Measurements from ENCODE around the gene CCKAR. TPM values are rescaled to one million over a fixed set of nuclear protein-coding genes. Genes with fewer than 3 reads are reported as not detected.

Gene CCKAR
- total RNA-seq, 1 experiment from 2014 or later = 2.0 TPM

DNA sequence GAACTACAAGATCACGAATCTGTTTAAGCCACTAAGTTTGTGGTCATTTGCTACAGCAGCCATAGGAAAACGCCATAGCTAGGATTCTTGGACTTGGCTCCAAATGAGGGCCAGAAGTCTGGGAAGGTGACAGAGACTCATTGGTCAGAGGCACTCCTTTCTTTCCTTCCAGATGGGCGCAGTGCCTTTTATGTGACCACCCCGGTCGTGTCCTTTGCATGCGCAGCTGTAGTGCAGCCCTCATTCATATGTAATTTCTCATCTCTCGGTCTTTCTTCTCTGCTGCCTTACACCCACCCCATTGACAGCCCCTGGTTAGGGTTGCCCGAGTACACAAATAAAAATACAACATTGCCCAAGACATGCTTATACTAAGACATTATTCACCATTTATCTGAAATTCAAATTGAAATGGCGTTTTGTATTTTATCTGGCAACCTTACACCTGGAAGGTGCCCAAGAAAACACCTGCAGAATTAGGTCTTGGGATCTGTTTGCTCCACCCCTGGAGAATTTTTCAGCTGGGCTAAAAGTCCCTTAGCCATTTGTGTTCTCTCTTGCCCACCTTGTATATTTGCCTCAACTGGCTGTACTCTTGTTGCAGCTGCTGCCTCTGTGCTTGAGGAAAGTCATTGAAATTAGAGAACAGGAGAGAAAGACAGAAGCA, 21.9 kb downstream of the CCKAR start:
- CTCF ChIA-PET = no interaction called here
- no peaks in the 10 kb centered on the region for H3K4me1 Mint-ChIP-seq (ENCODE audit: low read depth, unreplicated experiment)
- TF ChIP-seq, protein P1, sequence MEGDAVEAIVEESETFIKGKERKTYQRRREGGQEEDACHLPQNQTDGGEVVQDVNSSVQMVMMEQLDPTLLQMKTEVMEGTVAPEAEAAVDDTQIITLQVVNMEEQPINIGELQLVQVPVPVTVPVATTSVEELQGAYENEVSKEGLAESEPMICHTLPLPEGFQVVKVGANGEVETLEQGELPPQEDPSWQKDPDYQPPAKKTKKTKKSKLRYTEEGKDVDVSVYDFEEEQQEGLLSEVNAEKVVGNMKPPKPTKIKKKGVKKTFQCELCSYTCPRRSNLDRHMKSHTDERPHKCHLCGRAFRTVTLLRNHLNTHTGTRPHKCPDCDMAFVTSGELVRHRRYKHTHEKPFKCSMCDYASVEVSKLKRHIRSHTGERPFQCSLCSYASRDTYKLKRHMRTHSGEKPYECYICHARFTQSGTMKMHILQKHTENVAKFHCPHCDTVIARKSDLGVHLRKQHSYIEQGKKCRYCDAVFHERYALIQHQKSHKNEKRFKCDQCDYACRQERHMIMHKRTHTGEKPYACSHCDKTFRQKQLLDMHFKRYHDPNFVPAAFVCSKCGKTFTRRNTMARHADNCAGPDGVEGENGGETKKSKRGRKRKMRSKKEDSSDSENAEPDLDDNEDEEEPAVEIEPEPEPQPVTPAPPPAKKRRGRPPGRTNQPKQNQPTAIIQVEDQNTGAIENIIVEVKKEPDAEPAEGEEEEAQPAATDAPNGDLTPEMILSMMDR (IDR thresholded peaks at IDR 0.05; ENCODE audit: insufficient read depth in 1 of 2, low read depth in 1 of 2, low read length in 1 of 2, severe bottlenecking in 1 of 2, unreplicated experiment in 1 of 2) = no peak
- no peaks in the 10 kb centered on the region for H3K27me3 ChIP-seq (replicated peaks; ENCODE audit: control insufficient read depth, insufficient read depth, low read length)
- no peaks in the 10 kb centered on the region for H3K36me3 ChIP-seq (ENCODE audit: control insufficient read depth, insufficient read depth, low read length)
- no peaks in the 10 kb centered on the region for H3K27me3 Mint-ChIP-seq (ENCODE audit: insufficient read depth, unreplicated experiment)
- 0 out of 2 replicates have a peak, but pooled peaks cover 5% of the 10 kb centered on the region for H3K9me3 ChIP-seq
- H3K4me3 ChIP-seq (ENCODE audit: low read depth, low read length) = no peak overlapping the region
- POLR2A ChIA-PET = no interaction called here
- DNase-seq = no peak
- BruUV-seq (replicated peaks) = no TSS peak
- intact Hi-C loops (cut with micrococcal nuclease; ENCODE audit: unreplicated experiment) = no loop called here
- H3K36me3 Mint-ChIP-seq (ENCODE audit: insufficient read depth, unreplicated experiment) = no peaks in the 10 kb centered on the region
- peaks cover 20% of the 10 kb centered on the region for H3K9me3 Mint-ChIP-seq (ENCODE audit: unreplicated experiment)
- no peaks in the 10 kb centered on the region for H3K4me1 ChIP-seq
- no peak overlapping the region for H3K27ac Mint-ChIP-seq (ENCODE audit: unreplicated experiment)
- no peak overlapping the region for H3K4me3 Mint-ChIP-seq (ENCODE audit: unreplicated experiment)

DNA sequence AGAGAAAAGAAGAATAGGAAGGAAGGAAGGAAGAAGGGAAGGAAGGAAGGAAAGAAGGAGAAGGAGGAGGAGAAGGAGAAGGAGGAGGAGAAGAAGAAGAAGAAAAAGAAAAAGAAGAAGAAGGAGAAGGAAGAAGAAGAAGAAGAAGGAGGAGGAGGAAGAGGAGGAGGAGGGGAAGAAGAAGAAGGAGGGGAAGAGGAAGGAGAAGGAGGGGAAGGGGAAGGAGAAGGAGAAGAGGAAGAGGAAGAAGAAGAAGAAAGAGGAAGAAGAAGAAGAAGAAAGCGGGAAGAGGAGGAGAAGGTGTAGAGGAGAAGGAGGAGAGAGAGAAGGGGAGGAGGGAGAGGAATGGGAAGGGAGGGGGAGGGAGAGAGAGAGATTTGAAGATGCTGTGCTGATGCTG, 22.6 kb downstream of the CCKAR start:
- CTCF ChIA-PET = no interaction called here

DNA sequence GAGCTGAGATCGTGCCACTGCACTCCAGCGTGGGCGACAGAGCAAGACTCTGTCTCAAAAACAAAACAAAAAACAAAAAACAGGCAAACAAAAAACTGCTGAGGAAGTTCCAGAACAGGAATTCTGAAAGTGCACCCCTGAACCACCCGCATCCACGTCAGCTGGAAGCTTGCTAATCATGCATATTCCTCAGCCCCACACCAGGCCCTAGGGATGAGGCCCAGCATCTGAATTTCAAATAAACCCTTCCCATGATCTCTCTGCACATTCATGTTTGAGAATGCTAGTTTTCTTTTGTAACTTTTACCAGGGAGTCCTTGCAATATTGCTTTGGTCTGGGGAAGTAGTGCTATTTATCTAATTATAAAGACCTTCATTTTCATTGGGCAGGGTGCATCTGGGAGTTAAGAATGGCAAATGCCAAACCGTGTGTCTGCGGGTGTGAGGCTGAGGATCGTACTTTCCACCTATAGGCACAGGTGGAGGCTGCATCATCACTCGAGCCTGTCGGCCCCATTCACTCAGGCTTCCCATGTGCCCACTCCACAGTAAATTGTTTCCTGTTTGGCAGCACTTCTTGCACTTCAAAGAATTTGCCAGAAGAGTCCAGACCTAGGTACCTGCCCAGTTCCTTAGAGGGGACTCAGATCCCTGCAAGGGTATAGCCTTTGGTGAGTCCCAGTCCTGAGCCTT, 23.6 kb downstream of the CCKAR start:
- Histone ChIP-seq H3K36me3 (ENCODE audit: control insufficient read depth, insufficient read depth, low read length) (no peaks in the 10 kb centered on the region), H3K9me3 (0 out of 2 replicates have a peak, but pooled peaks cover 8% of the 10 kb centered on the region), H3K27me3 (replicated peaks; ENCODE audit: control insufficient read depth, insufficient read depth, low read length) (no peaks in the 10 kb centered on the region), H3K4me1 (no peaks in the 10 kb centered on the region), H3K4me3 (ENCODE audit: low read depth, low read length) (no peak overlapping the region)
- no peak overlapping the region for H3K27ac Mint-ChIP-seq (ENCODE audit: unreplicated experiment)
- intact Hi-C loops (cut with micrococcal nuclease; ENCODE audit: unreplicated experiment) = no loop called here
- BruUV-seq (replicated peaks) = no TSS peak
- no peaks in the 10 kb centered on the region for H3K36me3 Mint-ChIP-seq (ENCODE audit: insufficient read depth, unreplicated experiment)
- peaks cover 26% of the 10 kb centered on the region for H3K9me3 Mint-ChIP-seq (ENCODE audit: unreplicated experiment)
- TF ChIP-seq, protein P1 (IDR thresholded peaks at IDR 0.05; ENCODE audit: insufficient read depth in 1 of 2, low read depth in 1 of 2, low read length in 1 of 2, severe bottlenecking in 1 of 2, unreplicated experiment in 1 of 2) = no peak
- no peak overlapping the region for H3K4me3 Mint-ChIP-seq (ENCODE audit: unreplicated experiment)
- no peak for DNase-seq
- POLR2A ChIA-PET = no interaction called here
- H3K27me3 Mint-ChIP-seq (ENCODE audit: insufficient read depth, unreplicated experiment) = no peaks in the 10 kb centered on the region
- no peaks in the 10 kb centered on the region for H3K4me1 Mint-ChIP-seq (ENCODE audit: low read depth, unreplicated experiment)
- CTCF ChIA-PET = no interaction called here

More for the DNA sequence above, 22.6 kb downstream of the CCKAR start:
- Histone ChIP-seq H3K4me3 (ENCODE audit: low read depth, low read length) (no peak overlapping the region), H3K36me3 (ENCODE audit: control insufficient read depth, insufficient read depth, low read length) (no peaks in the 10 kb centered on the region), H3K27me3 (replicated peaks; ENCODE audit: control insufficient read depth, insufficient read depth, low read length) (no peaks in the 10 kb centered on the region), H3K4me1 (no peaks in the 10 kb centered on the region), H3K9me3 (0 out of 2 replicates have a peak, but pooled peaks cover 8% of the 10 kb centered on the region)
- Mint-ChIP-seq H3K4me3 (ENCODE audit: unreplicated experiment) (no peak overlapping the region), H3K9me3 (ENCODE audit: unreplicated experiment) (peaks cover 26% of the 10 kb centered on the region), H3K4me1 (ENCODE audit: low read depth, unreplicated experiment) (no peaks in the 10 kb centered on the region), H3K36me3 (ENCODE audit: insufficient read depth, unreplicated experiment) (no peaks in the 10 kb centered on the region), H3K27ac (ENCODE audit: unreplicated experiment) (no peak overlapping the region), H3K27me3 (ENCODE audit: insufficient read depth, unreplicated experiment) (no peaks in the 10 kb centered on the region)
- POLR2A ChIA-PET = no interaction called here
- TF ChIP-seq, protein P1 (IDR thresholded peaks at IDR 0.05; ENCODE audit: insufficient read depth in 1 of 2, low read depth in 1 of 2, low read length in 1 of 2, severe bottlenecking in 1 of 2, unreplicated experiment in 1 of 2) = no peak
- intact Hi-C loops (cut with micrococcal nuclease; ENCODE audit: unreplicated experiment) = no loop called here
- no TSS peak for BruUV-seq (replicated peaks)
- DNase-seq = no peak
